Colonic mucosa (tissue), 4 donors: Measurements from ENCODE around the gene UBTD1. TPM values are rescaled to one million over a fixed set of nuclear protein-coding genes. Genes with fewer than 3 reads are reported as not detected.
A peak's percentile ranks its signal among the peaks of the same experiment; 100 is the strongest.
"Not testable (repeated sequence)": the region's sequence is repeated elsewhere in the genome, so short reads cannot be mapped to it uniquely, and the experiment has no call there.

Source experiments
- DNase-seq: peaks from one replicate; pipeline ENCODE4 v3.0.0-alpha.2; 2020
- H3K27ac ChIP-seq: fragments of 200-600 bp; one replicate; pipeline ENCODE4 v1.8.0; 2021
- H3K27me3 ChIP-seq: fragments of 200-600 bp; one replicate; pipeline ENCODE4 v1.8.0; 2021
- H3K36me3 ChIP-seq: fragments of 200-600 bp; one replicate; pipeline ENCODE4 v1.8.0; 2021
- H3K4me1 ChIP-seq: fragments of 200-600 bp; one replicate; pipeline ENCODE4 v1.8.0; 2021; ENCODE audit warnings: mild to moderate bottlenecking
- H3K4me3 ChIP-seq: fragments of 200-600 bp; one replicate; pipeline ENCODE4 v1.8.0; 2021
- H3K9ac ChIP-seq, 2 donors: one replicate each; pipeline ENCODE4 v1.7.0; 2013; ENCODE audit warnings: control low read depth in 2 of 2, low read depth in 2 of 2, low read length in 2 of 2
- H3K9me3 ChIP-seq: fragments of 200-600 bp; one replicate; pipeline ENCODE4 v1.8.0; 2021
- CTCF ChIP-seq: fragments of 200-600 bp; IDR thresholded peaks from one replicate; pipeline ENCODE4 v1.8.0; 2022; ENCODE audit warnings: antibody characterized with exemption, mild to moderate bottlenecking
- intact Hi-C: fragments of 100-400 bp; cut with DNase I; formaldehyde crosslinking; loops from one replicate; pipeline ENCODE4 v1.14.1; 2022
- total RNA-seq, 2 donors: library from RNA; stranded (reverse); fragmentation: NEBNext Ultra II Directional in 1 of 2; extraction: Animal tissue kit (Norgen Biotek cat#: 25700) in 1 of 2; gene quantifications; one replicate each; pipeline ENCODE4 v1.2.1, GENCODE V29; 2021
- donor health status: healthy.
- donor health status: DM: no; HTN: no; CAD: no.
- donor health status: DM: no; HTN: no; CAD: no.

Gene UBTD1
- total RNA-seq, 2 donors from 2014 or later = 1.8 to 3.2 TPM

GRCh38 chr10:97463363-97464132, 35.2 kb upstream of the UBTD1 start:
- H3K9ac ChIP-seq = no peak overlapping the region
- intact Hi-C loops = loop anchor here (5.0 kb wide), 1 partner anchor 89 kb away; no protein-coding TSS in a partner anchor
- peak; percentile 53 for DNase-seq
- H3K4me1 ChIP-seq = no peaks in the 10 kb centered on the region
- no peaks in the 10 kb centered on the region for H3K9me3 ChIP-seq
- no peak overlapping the region for H3K4me3 ChIP-seq
- H3K36me3 ChIP-seq = peaks cover 25% of the 10 kb centered on the region
- peak; percentile 87 for TF ChIP-seq CTCF
- H3K27me3 ChIP-seq = no peaks in the 10 kb centered on the region
- H3K27ac ChIP-seq = no peak overlapping the region

- no peak overlapping the region for H3K27ac ChIP-seq
- no peak for DNase-seq
- intact Hi-C loops = loop anchor here (5.0 kb wide), 1 partner anchor 88 kb away; no protein-coding TSS in a partner anchor
- peaks cover 18% of the 10 kb centered on the region for H3K36me3 ChIP-seq
- no peak overlapping the region for H3K9ac ChIP-seq
- no peaks in the 10 kb centered on the region for H3K27me3 ChIP-seq
- H3K4me3 ChIP-seq = no peak overlapping the region
- no peak for TF ChIP-seq CTCF
- H3K9me3 ChIP-seq = no peaks in the 10 kb centered on the region
- no peaks in the 10 kb centered on the region for H3K4me1 ChIP-seq
These were observed 34.5 kb upstream of the UBTD1 start for GRCh38 chr10:97464226-97464625.

GRCh38 chr10:97465982-97466381, 32.7 kb upstream of the UBTD1 start:
- intact Hi-C loops = no loop called here
- Histone ChIP-seq H3K27me3 (no peaks in the 10 kb centered on the region), H3K27ac (no peak overlapping the region), H3K36me3 (peaks cover 19% of the 10 kb centered on the region), H3K9me3 (no peaks in the 10 kb centered on the region), H3K9ac (no peak overlapping the region), H3K4me3 (no peak overlapping the region), H3K4me1 (no peaks in the 10 kb centered on the region)
- TF ChIP-seq CTCF = no peak
- no peak for DNase-seq

- no peak overlapping the region for H3K4me3 ChIP-seq
- no peak overlapping the region for H3K9ac ChIP-seq
- H3K27me3 ChIP-seq = no peaks in the 10 kb centered on the region
- no peak for DNase-seq
- TF ChIP-seq CTCF = no peak
- no peaks in the 10 kb centered on the region for H3K4me1 ChIP-seq
- H3K27ac ChIP-seq = no peak overlapping the region
- no peaks in the 10 kb centered on the region for H3K9me3 ChIP-seq
- peaks cover 19% of the 10 kb centered on the region for H3K36me3 ChIP-seq
- intact Hi-C loops = no loop called here
These were observed 32.0 kb upstream of the UBTD1 start for GRCh38 chr10:97466755-97467154.

GRCh38 chr10:97468162-97468561, 30.6 kb upstream of the UBTD1 start:
- no peak for DNase-seq
- H3K9me3 ChIP-seq = no peaks in the 10 kb centered on the region
- H3K27me3 ChIP-seq = no peaks in the 10 kb centered on the region
- no peak overlapping the region for H3K9ac ChIP-seq
- H3K36me3 ChIP-seq = peaks cover 18% of the 10 kb centered on the region
- TF ChIP-seq CTCF = no peak
- no peak overlapping the region for H3K4me3 ChIP-seq
- H3K4me1 ChIP-seq = no peaks in the 10 kb centered on the region
- intact Hi-C loops = no loop called here
- H3K27ac ChIP-seq = no peak overlapping the region

- DNase-seq, H3K4me1 ChIP-seq, H3K27me3 ChIP-seq, H3K27ac ChIP-seq, intact Hi-C loops, H3K9ac ChIP-seq, H3K9me3 ChIP-seq, H3K4me3 ChIP-seq: not testable (repeated sequence)
- H3K36me3 ChIP-seq = peaks cover 12% of the 10 kb centered on the region
These were observed 29.9 kb upstream of the UBTD1 start for GRCh38 chr10:97468781-97469180.
